ENCODE measurements around the gene SERAC1. TPM values are rescaled to one million over a fixed set of nuclear protein-coding genes. Genes with fewer than 3 reads are reported as not detected.
A peak's percentile ranks its signal among the peaks of the same experiment; 100 is the strongest.
"Not testable (repeated sequence)": the region's sequence is repeated elsewhere in the genome, so short reads cannot be mapped to it uniquely, and the experiment has no call there.

SERAC1 gene
- polyA plus RNA-seq, 1 donor (not counting 4 experiments of a cell fraction or from before 2014, with no cell fraction given), result 10.1 TPM

GRCh38 chr6:158177712-158178111 is 9.7 kb upstream of the SERAC1 start:
- FAIRE-seq; H3K4me1 ChIP-seq (ENCODE audit: control insufficient read depth, extremely low read depth, insufficient read depth, low read length); H3K9me1 ChIP-seq (ENCODE audit: control insufficient read depth, extremely low read depth, insufficient read depth, low read length); H4K20me1 ChIP-seq (ENCODE audit: control insufficient read depth, extremely low read depth, insufficient read depth, low read length); H2AFZ ChIP-seq (ENCODE audit: control insufficient read depth, low read length); H3K4me2 ChIP-seq (ENCODE audit: control insufficient read depth, extremely low read depth, insufficient read depth, low read depth, low read length); H3K9ac ChIP-seq (ENCODE audit: control insufficient read depth, extremely low read depth, insufficient read depth, low read length); H3K9me3 ChIP-seq (ENCODE audit: control insufficient read depth, low read depth, low read length); H3K36me3 ChIP-seq (ENCODE audit: control insufficient read depth in 2 of 2, extremely low read depth in 1 of 2, insufficient read depth in 2 of 2, low read length in 2 of 2); DNase-seq (ENCODE audit: low read depth, low spot score); H3K4me3 ChIP-seq (ENCODE audit: control insufficient read depth in 2 of 3, extremely low read depth in 1 of 3, insufficient read depth in 2 of 3, low read depth in 1 of 3, low read length in 3 of 3); H3K27me3 ChIP-seq (ENCODE audit: control insufficient read depth, extremely low read depth, insufficient read depth, low read length); dilution Hi-C loops (cut with MboI; ENCODE audit: extremely low pct_ligation_motif_present, low sequenced_read_pairs); H3K27ac ChIP-seq (ENCODE audit: control insufficient read depth, insufficient read depth, low read length): not testable (repeated sequence)
- H3K79me2 ChIP-seq (ENCODE audit: control insufficient read depth, insufficient read depth, low read length), result peaks cover 10% of the 10 kb centered on the region

GRCh38 chr6:158175111-158175510 is 7.0 kb upstream of the SERAC1 start:
- Histone ChIP-seq H3K9me1 (ENCODE audit: control insufficient read depth, extremely low read depth, insufficient read depth, low read length) (no peaks in the 10 kb centered on the region), H3K4me1 (ENCODE audit: control insufficient read depth, extremely low read depth, insufficient read depth, low read length) (peaks cover 21% of the 10 kb centered on the region), H3K27ac (ENCODE audit: control insufficient read depth, insufficient read depth, low read length) (no peak overlapping the region), H3K9me3 (ENCODE audit: control insufficient read depth, low read depth, low read length) (no peaks in the 10 kb centered on the region), H3K79me2 (ENCODE audit: control insufficient read depth, insufficient read depth, low read length) (peaks cover 10% of the 10 kb centered on the region), H3K27me3 (ENCODE audit: control insufficient read depth, extremely low read depth, insufficient read depth, low read length) (no peaks in the 10 kb centered on the region), H3K4me2 (ENCODE audit: control insufficient read depth, extremely low read depth, insufficient read depth, low read depth, low read length) (no peak overlapping the region), H2AFZ (ENCODE audit: control insufficient read depth, low read length) (no peak overlapping the region), H3K9ac (ENCODE audit: control insufficient read depth, extremely low read depth, insufficient read depth, low read length) (no peak overlapping the region), H3K4me3 (ENCODE audit: control insufficient read depth in 2 of 3, extremely low read depth in 1 of 3, insufficient read depth in 2 of 3, low read depth in 1 of 3, low read length in 3 of 3) (no peak overlapping the region), H3K36me3 (ENCODE audit: control insufficient read depth in 2 of 2, extremely low read depth in 1 of 2, insufficient read depth in 2 of 2, low read length in 2 of 2) (no peaks in the 10 kb centered on the region), H4K20me1 (ENCODE audit: control insufficient read depth, extremely low read depth, insufficient read depth, low read length) (no peaks in the 10 kb centered on the region)
- no peak for TF ChIP-seq EZH2 (IDR thresholded peaks at IDR 0.05; ENCODE audit: low read length)
- no peak for TF ChIP-seq CTCF (optimal IDR thresholded peaks at IDR 0.05 in 1 of 3, IDR thresholded peaks at IDR 0.05 in 1 of 3, conservative IDR thresholded peaks at IDR 0.05 in 1 of 3; ENCODE audit: extremely low read depth in 1 of 3, insufficient read depth in 2 of 3, low read length in 3 of 3)
- DNase-seq (ENCODE audit: low read depth, low spot score) (no peak), FAIRE-seq (no peak)
- dilution Hi-C loops (cut with MboI; ENCODE audit: extremely low pct_ligation_motif_present, low sequenced_read_pairs), result no loop called here

- Histone ChIP-seq H3K4me1 (ENCODE audit: control insufficient read depth, extremely low read depth, insufficient read depth, low read length) (peaks cover 25% of the 10 kb centered on the region), H3K9ac (ENCODE audit: control insufficient read depth, extremely low read depth, insufficient read depth, low read length) (no peak overlapping the region), H3K27me3 (ENCODE audit: control insufficient read depth, extremely low read depth, insufficient read depth, low read length) (no peaks in the 10 kb centered on the region), H2AFZ (ENCODE audit: control insufficient read depth, low read length) (no peak overlapping the region), H3K79me2 (ENCODE audit: control insufficient read depth, insufficient read depth, low read length) (peaks cover 10% of the 10 kb centered on the region), H4K20me1 (ENCODE audit: control insufficient read depth, extremely low read depth, insufficient read depth, low read length) (no peaks in the 10 kb centered on the region), H3K27ac (ENCODE audit: control insufficient read depth, insufficient read depth, low read length) (no peak overlapping the region), H3K36me3 (ENCODE audit: control insufficient read depth in 2 of 2, extremely low read depth in 1 of 2, insufficient read depth in 2 of 2, low read length in 2 of 2) (no peaks in the 10 kb centered on the region), H3K4me3 (ENCODE audit: control insufficient read depth in 2 of 3, extremely low read depth in 1 of 3, insufficient read depth in 2 of 3, low read depth in 1 of 3, low read length in 3 of 3) (no peak overlapping the region), H3K9me1 (ENCODE audit: control insufficient read depth, extremely low read depth, insufficient read depth, low read length) (no peaks in the 10 kb centered on the region), H3K9me3 (ENCODE audit: control insufficient read depth, low read depth, low read length) (no peaks in the 10 kb centered on the region), H3K4me2 (ENCODE audit: control insufficient read depth, extremely low read depth, insufficient read depth, low read depth, low read length) (peak overlapping the region; percentile 23)
- DNase-seq (ENCODE audit: low read depth, low spot score) (no peak), FAIRE-seq (peak; percentile 59)
- TF ChIP-seq CTCF (optimal IDR thresholded peaks at IDR 0.05 in 1 of 3, IDR thresholded peaks at IDR 0.05 in 1 of 3, conservative IDR thresholded peaks at IDR 0.05 in 1 of 3; ENCODE audit: extremely low read depth in 1 of 3, insufficient read depth in 2 of 3, low read length in 3 of 3) (no peak), EZH2 (IDR thresholded peaks at IDR 0.05; ENCODE audit: low read length) (no peak)
- dilution Hi-C loops (cut with MboI; ENCODE audit: extremely low pct_ligation_motif_present, low sequenced_read_pairs), result no loop called here
Measured at GRCh38 chr6:158174514-158174913, 6.5 kb upstream of the SERAC1 start.
